Neural progenitor cell (in vitro differentiated cells): ENCODE data around the gene HS3ST3A1. TPM values are rescaled to one million over a fixed set of nuclear protein-coding genes. Genes with fewer than 3 reads are reported as not detected.

Experiments used
- DNase-seq: peaks from one replicate; pipeline ENCODE4 v3.0.0-alpha.2; 2016; ENCODE audit warnings: low spot score
- H2AFZ ChIP-seq: fragments of 200-600 bp; sonication (generic); replicated peaks from 2 replicates; pipeline ENCODE4 v1.6.1; 2016; ENCODE audit warnings: antibody characterized with exemption
- H3F3A ChIP-seq: fragments of 200-600 bp; sonication (generic); 2 replicates; pipeline ENCODE4 v1.6.1; 2016; ENCODE audit warnings: antibody characterized with exemption, low read depth
- H3K27ac ChIP-seq: fragments of 200-600 bp; sonication (generic); 2 replicates; pipeline ENCODE4 v1.5.1; 2016; ENCODE audit warnings: mild to moderate bottlenecking
- H3K27me3 ChIP-seq: fragments of 200-600 bp; sonication (generic); 2 replicates; pipeline ENCODE4 v1.6.1; 2016; ENCODE audit warnings: mild to moderate bottlenecking, moderate library complexity
- H3K36me3 ChIP-seq: fragments of 200-600 bp; sonication (generic); 2 replicates; pipeline ENCODE4 v1.5.1; 2016
- H3K4me1 ChIP-seq: fragments of 200-600 bp; sonication (generic); 2 replicates; pipeline ENCODE4 v1.6.1; 2016; ENCODE audit warnings: mixed run types
- H3K4me2 ChIP-seq: fragments of 200-600 bp; sonication (generic); 2 replicates; pipeline ENCODE4 v1.6.1; 2016
- H3K4me3 ChIP-seq: fragments of 200-600 bp; sonication (generic); 2 replicates; pipeline ENCODE4 v1.5.1; 2016
- H3K79me2 ChIP-seq: fragments of 200-600 bp; sonication (generic); 2 replicates; pipeline ENCODE4 v1.6.1; 2016; ENCODE audit warnings: low read depth
- H3K9ac ChIP-seq: fragments of 200-600 bp; sonication (generic); 2 replicates; pipeline ENCODE4 v1.6.1; 2016
- H3K9me3 ChIP-seq: fragments of 200-600 bp; sonication (generic); 2 replicates; pipeline ENCODE4 v1.5.1; 2016; ENCODE audit warnings: low read depth
- H4K20me1 ChIP-seq: fragments of 200-600 bp; sonication (generic); 2 replicates; pipeline ENCODE4 v1.6.1; 2016; ENCODE audit warnings: low read depth
- H3K27ac Mint-ChIP-seq: 3 replicates; pipeline ENCODE4 v1.8.0; 2021; ENCODE audit warnings: mixed read lengths
- H3K27me3 Mint-ChIP-seq: 2 replicates; pipeline ENCODE4 v1.8.0; 2022; ENCODE audit warnings: low read depth, mild to moderate bottlenecking, inconsistent platforms, moderate library complexity, mixed read lengths; ENCODE audit not compliant: insufficient read depth
- H3K36me3 Mint-ChIP-seq: 3 replicates; pipeline ENCODE4 v1.8.0; 2021; ENCODE audit warnings: mixed read lengths
- H3K4me1 Mint-ChIP-seq: 3 replicates; pipeline ENCODE4 v1.8.0; 2021; ENCODE audit warnings: mixed read lengths
- H3K4me3 Mint-ChIP-seq: 3 replicates; pipeline ENCODE4 v1.8.0; 2021; ENCODE audit warnings: mild to moderate bottlenecking, moderate library complexity, mixed read lengths
- H3K9me3 Mint-ChIP-seq: 3 replicates; pipeline ENCODE4 v1.8.0; 2020; ENCODE audit warnings: mixed read lengths
- EZH2 ChIP-seq: fragments of 200-600 bp; sonication (generic); IDR thresholded peaks from 2 replicates; pipeline ENCODE4 v1.6.1; 2017; ENCODE audit warnings: antibody characterized with exemption, mild to moderate bottlenecking, moderate library complexity
- EZH2phosphoT487 ChIP-seq: fragments of 200-600 bp; sonication (generic); IDR thresholded peaks from 2 replicates; pipeline ENCODE4 v1.6.1; 2017; ENCODE audit warnings: antibody characterized with exemption
- total RNA-seq: library from RNA; depleted of rRNA; stranded (reverse); fragments of >200 nt; gene quantifications from 2 replicates; pipeline ENCODE4 v1.2.3, GENCODE V29; 2015; ENCODE audit warnings: low replicate concordance
- TF ChIP-seq, protein P1 (sequence below): fragments of 200-600 bp; sonication (generic); IDR thresholded peaks from 2 replicates; pipeline ENCODE4 v1.5.1; 2017; ENCODE audit warnings: antibody characterized with exemption, mild to moderate bottlenecking

Gene HS3ST3A1
- total RNA-seq, 1 donor from 2014 or later, result 3.0 TPM

DNA sequence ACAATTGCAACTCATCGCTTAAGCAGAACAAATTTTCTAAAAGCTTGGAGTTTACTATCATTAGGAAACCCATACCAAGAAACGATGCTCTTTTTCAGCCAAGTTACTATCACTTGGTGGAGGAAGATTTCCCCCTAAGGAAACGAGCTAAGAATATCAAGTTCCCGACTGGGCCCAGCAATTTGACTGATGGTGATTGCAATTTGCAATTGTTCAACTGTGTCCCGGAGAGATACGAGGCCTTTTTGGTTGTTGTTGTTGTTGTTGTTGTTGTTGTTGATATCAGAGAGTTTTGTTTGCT, 6.2 kb downstream of the HS3ST3A1 start:
- peaks cover 31% of the 10 kb centered on the region for H3K4me1 Mint-ChIP-seq
- no peak overlapping the region for H3K4me3 Mint-ChIP-seq
- H3K36me3 Mint-ChIP-seq, result no peaks in the 10 kb centered on the region
- Histone ChIP-seq H3K9ac (no peak overlapping the region), H3K79me2 (no peaks in the 10 kb centered on the region), H3K4me2 (no peak overlapping the region), H3K36me3 (no peaks in the 10 kb centered on the region), H4K20me1 (peaks cover 6% of the 10 kb centered on the region), H3K27me3 (peaks cover 18% of the 10 kb centered on the region), H2AFZ (no peak overlapping the region), H3K4me3 (no peak overlapping the region), H3K9me3 (no peaks in the 10 kb centered on the region), H3F3A (peaks cover 14% of the 10 kb centered on the region), H3K27ac (no peak overlapping the region), H3K4me1 (peaks cover 19% of the 10 kb centered on the region)
- TF ChIP-seq, protein P1, sequence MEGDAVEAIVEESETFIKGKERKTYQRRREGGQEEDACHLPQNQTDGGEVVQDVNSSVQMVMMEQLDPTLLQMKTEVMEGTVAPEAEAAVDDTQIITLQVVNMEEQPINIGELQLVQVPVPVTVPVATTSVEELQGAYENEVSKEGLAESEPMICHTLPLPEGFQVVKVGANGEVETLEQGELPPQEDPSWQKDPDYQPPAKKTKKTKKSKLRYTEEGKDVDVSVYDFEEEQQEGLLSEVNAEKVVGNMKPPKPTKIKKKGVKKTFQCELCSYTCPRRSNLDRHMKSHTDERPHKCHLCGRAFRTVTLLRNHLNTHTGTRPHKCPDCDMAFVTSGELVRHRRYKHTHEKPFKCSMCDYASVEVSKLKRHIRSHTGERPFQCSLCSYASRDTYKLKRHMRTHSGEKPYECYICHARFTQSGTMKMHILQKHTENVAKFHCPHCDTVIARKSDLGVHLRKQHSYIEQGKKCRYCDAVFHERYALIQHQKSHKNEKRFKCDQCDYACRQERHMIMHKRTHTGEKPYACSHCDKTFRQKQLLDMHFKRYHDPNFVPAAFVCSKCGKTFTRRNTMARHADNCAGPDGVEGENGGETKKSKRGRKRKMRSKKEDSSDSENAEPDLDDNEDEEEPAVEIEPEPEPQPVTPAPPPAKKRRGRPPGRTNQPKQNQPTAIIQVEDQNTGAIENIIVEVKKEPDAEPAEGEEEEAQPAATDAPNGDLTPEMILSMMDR, result no peak
- TF ChIP-seq EZH2phosphoT487 (no peak), EZH2 (no peak)
- DNase-seq, result no peak
- H3K27me3 Mint-ChIP-seq, result peaks cover 6% of the 10 kb centered on the region
- H3K9me3 Mint-ChIP-seq, result no peaks in the 10 kb centered on the region
- H3K27ac Mint-ChIP-seq, result no peak overlapping the region

DNA sequence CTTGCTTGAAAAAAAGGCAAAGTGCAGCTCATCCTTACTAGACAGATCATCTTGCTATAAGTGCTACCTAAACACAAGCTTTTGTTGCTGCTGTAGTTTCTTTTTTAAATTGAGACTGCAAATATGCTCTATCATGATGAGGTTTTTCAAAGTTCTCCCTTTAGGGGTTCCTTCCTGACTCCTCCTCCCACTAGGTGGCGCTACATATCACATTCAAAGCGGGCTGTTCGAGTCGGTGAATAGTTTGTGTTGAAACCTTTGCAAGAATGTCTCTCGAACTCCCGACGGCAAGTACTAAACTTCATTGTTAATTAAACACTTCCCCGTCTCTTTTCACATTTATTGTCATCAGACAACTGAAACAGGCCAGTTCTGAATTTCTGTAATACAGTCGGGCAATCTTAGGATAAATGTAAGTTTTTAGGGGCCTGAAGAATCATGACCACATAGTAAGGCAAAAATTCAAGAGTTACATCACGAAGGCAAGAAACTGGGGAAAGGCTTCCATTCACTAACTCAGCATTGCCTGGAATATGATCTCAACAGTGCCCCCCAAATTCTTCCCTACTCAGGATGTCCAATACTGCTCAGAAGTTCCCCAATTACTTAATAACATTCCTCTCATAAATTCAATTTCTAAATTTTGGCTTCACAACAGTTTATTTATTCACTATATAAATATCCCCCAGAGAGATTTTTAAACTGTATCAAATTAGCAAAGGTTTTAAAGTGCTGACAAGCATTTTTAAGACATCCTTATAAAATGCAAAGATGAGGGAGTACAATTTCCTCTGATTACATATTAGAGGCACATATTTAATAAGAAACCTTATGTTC, 6.7 kb downstream of the HS3ST3A1 start:
- peaks cover 11% of the 10 kb centered on the region for H3F3A ChIP-seq
- no peak overlapping the region for H2AFZ ChIP-seq
- no peaks in the 10 kb centered on the region for H3K36me3 ChIP-seq
- Mint-ChIP-seq H3K27ac (no peak overlapping the region), H3K4me1 (peaks cover 29% of the 10 kb centered on the region), H3K4me3 (no peak overlapping the region), H3K36me3 (no peaks in the 10 kb centered on the region), H3K9me3 (no peaks in the 10 kb centered on the region), H3K27me3 (peaks cover 4% of the 10 kb centered on the region)
- TF ChIP-seq, protein P1, result peak; percentile 96
- TF ChIP-seq EZH2phosphoT487 (no peak), EZH2 (no peak)
- peak; percentile 90 for DNase-seq
- peaks cover 17% of the 10 kb centered on the region for H3K4me1 ChIP-seq
- H3K27me3 ChIP-seq, result peaks cover 12% of the 10 kb centered on the region
- no peak overlapping the region for H3K27ac ChIP-seq
- no peaks in the 10 kb centered on the region for H3K9me3 ChIP-seq
- no peak overlapping the region for H3K9ac ChIP-seq
- no peaks in the 10 kb centered on the region for H3K79me2 ChIP-seq
- H4K20me1 ChIP-seq, result peaks cover 6% of the 10 kb centered on the region
- no peak overlapping the region for H3K4me3 ChIP-seq
- H3K4me2 ChIP-seq, result no peak overlapping the region

DNA sequence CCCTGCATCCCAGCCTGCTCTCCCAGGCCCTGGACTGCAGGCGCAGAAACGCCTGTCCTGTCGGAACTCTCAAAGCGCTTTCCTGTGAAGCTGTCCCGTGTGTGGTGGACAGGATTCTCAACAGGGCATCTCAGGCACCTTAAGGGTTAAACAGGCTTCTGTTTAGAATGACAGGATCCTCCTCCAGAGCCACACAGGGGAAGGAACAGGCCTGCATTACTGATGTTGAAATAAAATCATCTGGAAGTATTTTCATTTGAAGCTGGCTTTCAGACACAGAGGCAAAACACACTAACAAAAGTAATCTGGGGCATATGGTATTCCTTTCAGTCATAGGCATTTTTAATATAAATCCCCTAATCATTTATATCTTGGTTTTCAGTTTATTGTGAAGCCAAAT, 7.4 kb downstream of the HS3ST3A1 start:
- H3K79me2 ChIP-seq, result no peaks in the 10 kb centered on the region
- no peak overlapping the region for H3K9ac ChIP-seq
- H3K9me3 ChIP-seq, result no peaks in the 10 kb centered on the region
- no peak for TF ChIP-seq EZH2phosphoT487
- TF ChIP-seq EZH2, result no peak
- TF ChIP-seq, protein P1, result no peak
- Mint-ChIP-seq H3K9me3 (no peaks in the 10 kb centered on the region), H3K27ac (peak overlapping the region; percentile 29), H3K27me3 (peaks cover 2% of the 10 kb centered on the region), H3K4me1 (peaks cover 24% of the 10 kb centered on the region), H3K36me3 (no peaks in the 10 kb centered on the region), H3K4me3 (no peak overlapping the region)
- no peaks in the 10 kb centered on the region for H3K36me3 ChIP-seq
- H3K4me2 ChIP-seq, result no peak overlapping the region
- no peak overlapping the region for H3K4me3 ChIP-seq
- H4K20me1 ChIP-seq, result no peaks in the 10 kb centered on the region
- peaks cover 7% of the 10 kb centered on the region for H3F3A ChIP-seq
- H2AFZ ChIP-seq, result no peak overlapping the region
- peaks cover 6% of the 10 kb centered on the region for H3K27me3 ChIP-seq
- DNase-seq, result no peak
- H3K4me1 ChIP-seq, result peaks cover 13% of the 10 kb centered on the region
- H3K27ac ChIP-seq, result no peak overlapping the region
